ENCODE results near the gene AIM2.
"Not testable (repeated sequence)": the region's sequence is repeated elsewhere in the genome, so short reads cannot be mapped to it uniquely, and the experiment has no call there.

The AIM2 gene

GRCh38 chr1:159077120-159077961 lies 775 bp upstream of the AIM2 start:
- DNase-seq = no peak

GRCh38 chr1:159071970-159072582 lies 4.5 kb downstream of the AIM2 start:
- DNase-seq = peak; percentile 50

DNA sequence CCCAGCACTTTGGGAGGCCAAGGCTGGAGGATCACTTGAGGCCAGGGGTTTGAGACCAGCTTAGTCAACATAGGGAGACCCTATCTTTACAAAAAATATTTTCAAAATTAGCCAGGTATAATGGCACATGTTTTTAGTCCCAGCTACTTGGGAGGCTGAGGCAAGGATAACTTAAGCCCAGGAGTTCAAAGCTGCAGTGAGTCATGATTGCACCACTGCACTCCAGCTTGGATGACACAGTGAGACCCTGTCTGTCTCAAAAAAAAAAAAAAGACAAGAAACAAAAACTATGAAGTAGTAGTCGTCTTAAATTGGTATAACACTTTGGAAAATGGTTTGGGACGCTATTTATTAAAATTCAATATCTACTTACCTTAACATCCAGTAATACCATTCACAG lies 7.7 kb downstream of the AIM2 start:
- no peak for DNase-seq

- DNase-seq = no peak
These were observed 8.6 kb downstream of the AIM2 start for GRCh38 chr1:159067699-159068621.

- DNase-seq = no peak
These were observed 10.5 kb downstream of the AIM2 start for GRCh38 chr1:159066108-159066507.

DNA sequence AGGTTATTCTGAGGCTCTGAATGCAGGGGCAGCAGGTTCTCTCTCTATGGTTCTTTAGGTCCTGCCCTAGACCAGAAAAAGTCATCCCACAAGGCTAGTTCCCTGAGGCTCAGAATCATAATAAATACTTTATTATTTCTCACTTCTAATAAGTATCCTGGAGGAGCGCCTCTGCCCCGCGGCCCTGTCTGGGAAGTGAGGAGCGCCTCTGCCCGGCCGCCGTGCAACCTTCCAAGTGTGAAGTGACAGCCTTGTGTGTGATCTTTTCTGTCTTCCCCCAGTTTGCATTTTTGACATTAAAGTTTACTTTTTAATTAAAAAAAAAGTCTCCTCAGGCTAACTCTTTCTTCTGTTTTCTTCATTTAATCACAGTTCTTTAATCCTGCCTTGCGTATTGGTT lies 11.5 kb downstream of the AIM2 start:
- DNase-seq = no peak

DNA sequence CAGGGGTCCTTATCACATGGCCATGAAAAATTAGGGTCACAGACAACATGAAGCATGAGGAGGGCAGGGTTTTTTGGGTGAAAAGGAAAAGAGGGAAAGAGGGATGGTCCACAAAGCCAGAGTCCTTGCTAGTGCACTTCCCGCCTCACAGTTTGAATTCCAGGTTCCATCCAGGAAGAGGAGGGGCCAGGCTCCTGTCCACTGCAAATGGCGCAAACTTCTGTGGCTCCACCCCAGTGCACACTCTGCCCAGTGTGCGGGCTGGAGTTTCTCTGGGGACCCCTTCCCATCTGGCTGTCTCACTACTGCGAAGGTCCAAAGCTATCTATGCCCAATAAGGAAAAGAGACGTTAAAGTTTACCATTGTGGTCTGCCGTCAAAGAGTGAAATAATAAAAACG lies 17.8 kb downstream of the AIM2 start:
- no peak for DNase-seq

DNA sequence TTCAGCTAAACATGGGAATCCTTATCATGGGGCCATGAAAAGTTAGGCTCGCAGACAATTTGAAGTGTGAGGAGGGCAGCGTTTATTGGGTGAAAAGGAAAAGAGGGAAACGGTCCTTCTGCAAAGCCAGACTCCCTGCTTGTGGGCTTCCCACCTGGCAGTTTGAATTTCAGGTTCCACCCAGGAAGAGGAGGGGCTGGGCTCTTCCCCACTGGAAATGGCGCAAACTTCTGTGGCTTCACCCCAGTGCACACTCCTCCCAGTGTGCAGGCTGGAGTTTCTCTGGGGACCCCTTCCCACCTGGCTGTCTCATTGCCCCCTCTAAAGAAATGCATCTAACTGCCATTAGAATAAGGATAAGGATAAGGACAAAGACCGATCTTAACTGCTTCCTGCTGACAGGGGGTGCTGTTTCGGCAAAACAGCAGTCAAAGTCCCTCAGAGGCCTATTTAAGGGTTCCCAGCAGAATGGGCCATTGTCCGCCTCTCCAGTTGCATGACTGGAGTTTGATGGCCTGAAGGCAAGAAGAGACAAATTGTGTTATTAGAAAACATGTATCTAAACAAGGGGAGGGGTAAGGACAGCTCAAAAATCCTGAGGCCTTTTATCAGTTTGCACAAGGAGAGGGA lies 20.4 kb downstream of the AIM2 start:
- DNase-seq = no peak

DNA sequence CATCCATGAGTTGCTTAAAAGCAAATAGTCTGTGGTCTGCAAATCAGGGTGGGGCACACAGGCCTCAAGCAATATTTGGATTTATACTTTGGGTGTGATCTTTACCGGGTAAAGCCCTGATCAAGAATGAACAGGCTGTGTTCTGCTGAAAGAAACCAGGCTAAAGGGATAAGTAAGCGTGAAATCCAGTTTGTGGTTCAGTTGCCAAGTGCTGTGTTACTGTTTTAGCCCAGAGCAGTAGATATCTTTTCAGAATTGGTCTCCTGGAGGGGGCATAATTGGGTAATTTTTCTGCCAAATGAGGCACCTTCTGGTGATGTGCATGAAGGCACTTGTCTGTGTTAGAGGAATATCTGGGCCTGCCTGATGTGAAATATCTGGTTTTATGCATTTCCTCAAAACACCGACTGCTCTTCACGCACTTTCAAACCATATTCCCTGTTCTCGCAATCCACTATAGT lies 21.4 kb downstream of the AIM2 start:
- DNase-seq = no peak

GRCh38 chr1:159054427-159054826 lies 22.1 kb downstream of the AIM2 start:
- DNase-seq = no peak

- DNase-seq = no peak
These were observed 25.1 kb downstream of the AIM2 start for GRCh38 chr1:159051436-159051835.

- DNase-seq = not testable (repeated sequence)
These were observed 30.1 kb downstream of the AIM2 start for GRCh38 chr1:159046486-159046885.

DNA sequence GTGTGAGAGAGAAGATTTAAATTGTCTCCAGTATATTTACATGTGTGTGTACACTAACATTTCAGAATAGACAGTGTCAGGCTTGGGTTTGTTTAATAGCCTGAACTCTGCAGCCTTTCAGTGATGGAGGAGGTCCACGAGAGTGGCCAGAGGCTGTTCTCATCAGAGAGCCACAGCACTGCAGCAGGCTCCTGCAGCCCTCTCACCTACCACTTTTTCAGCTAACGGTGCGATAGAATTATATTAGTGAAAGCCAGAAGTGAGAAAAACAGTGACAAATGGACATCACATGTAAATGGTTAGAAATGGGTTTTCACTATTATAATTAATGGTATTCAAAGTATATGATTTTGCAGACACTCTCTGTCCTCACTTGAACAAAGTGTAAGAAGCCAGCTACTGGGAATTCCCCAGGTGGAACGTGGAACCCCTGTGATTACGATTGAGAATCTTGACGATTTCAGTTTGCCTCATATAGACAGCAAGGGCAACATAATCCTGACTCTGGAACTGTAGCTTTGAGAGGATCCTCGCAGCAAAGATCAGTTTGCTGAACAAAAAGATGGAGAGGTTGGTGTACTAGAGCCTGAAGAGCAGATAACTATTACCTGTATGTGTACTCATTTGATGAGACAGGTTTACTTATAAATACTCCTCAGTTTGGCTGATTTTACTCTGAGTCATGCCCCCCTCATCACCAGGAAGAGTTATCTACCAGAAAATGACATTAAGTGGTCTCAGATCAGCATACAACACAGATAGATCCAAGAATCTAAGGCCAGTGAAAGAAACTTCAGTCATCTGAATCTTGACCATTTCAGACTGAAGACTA lies 35.5 kb downstream of the AIM2 start:
- DNase-seq = no peak

DNA sequence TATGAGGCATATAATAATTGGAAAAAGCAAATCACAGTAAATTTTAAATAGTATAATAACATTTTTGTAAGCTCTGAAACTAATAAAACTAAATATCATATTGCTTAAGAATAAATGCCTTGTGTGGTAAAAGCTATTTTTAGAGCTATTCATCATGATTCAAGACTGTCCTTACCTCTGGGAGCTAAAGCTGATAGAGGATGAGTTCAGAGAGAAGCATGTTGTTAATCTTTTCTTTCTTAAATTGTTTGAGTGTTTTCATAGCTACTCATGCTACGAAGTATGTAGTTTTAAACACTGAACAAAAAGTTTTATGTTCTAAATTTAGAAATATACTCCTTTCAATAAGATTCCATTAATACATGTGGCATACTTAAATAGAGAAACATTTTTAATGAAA lies 36.4 kb downstream of the AIM2 start:
- no peak for DNase-seq

DNA sequence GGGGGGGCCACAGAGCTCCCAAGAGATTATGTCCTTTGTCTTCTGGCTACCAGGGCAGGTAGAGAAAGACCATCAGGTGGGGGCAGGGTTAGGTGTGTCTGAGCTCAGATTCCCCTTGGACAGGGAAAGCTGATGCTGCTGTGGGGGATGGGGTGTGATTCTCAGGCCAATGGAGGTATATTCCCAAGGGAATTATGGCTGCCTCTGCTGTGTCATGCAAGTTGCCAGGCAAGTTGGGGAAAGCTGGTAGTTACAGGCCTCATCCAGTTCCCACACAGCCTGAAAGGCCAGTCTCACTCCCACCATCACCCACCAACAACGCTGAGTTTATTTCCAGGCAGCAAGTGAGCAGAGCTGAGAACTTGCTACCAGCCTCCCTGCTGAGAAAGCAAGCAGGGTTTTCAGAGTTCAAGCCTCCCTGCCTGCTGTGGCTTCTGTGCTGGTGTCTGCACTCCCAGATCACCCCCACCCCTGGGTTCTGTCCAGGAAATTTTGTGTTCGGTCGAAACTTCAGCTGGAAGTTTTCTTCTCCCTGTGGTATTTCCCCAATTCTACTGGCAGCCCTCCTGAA lies 45.6 kb downstream of the AIM2 start:
- no peak for DNase-seq

GRCh38 chr1:159030311-159030710 lies 46.3 kb downstream of the AIM2 start:
- DNase-seq = no peak

DNA sequence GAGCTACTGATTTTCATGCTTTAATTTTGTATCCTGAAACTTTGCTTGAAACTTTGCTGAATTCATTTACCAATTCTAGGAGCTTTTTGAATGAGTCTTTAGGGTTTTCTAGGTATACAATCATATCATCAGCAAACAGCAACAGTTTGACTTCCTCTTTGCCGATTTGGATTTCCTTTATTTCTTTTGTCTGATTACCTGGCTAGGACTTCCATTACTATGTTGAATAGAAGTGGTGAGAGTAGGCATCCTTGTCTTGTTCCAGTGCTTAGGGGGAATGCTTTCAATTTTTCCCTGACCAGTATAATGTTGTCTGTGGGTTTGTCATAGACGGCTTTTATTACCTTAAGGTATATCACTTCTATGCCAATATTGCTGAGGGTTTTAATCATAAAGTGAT lies 49.7 kb downstream of the AIM2 start:
- not testable (repeated sequence) for DNase-seq

DNA sequence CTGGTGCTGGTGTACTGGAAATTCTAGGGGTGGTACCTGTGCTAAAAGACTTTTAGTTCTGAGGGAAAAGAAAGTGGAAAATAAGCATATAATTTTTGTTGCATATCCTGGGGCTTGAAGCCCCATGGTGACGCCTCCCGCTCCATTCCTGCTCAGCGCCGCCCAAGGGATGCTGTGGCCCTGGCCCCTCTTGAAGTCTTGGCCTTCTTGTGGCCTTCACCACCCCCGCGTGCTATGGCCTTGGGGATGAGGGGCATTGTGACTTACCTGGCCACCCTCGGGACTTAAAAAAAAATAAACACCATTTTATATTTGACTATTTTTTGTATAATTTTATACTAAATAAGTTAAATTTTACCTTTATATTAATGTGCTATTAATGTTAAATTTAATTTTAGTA lies 51.5 kb downstream of the AIM2 start:
- no peak for DNase-seq

DNA sequence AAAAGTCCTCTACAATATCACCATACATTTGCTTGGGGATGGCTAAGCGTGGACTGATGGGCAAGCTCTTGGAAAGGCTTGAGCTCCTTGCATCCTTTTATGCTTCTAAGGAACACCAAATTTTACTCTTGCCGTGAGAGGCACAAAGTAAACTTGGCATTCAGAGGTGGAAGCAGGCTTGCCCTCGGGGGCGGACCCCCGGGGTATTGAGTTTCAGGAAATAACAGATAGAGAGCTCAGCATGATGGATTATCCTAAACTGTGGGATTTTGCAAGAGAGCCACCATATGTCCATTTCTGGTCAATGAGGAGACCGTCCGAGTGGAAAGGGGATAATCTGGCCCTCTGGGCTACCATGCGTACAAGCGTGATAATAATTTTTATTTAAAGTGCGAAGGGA lies 52.8 kb downstream of the AIM2 start:
- no peak for DNase-seq

DNA sequence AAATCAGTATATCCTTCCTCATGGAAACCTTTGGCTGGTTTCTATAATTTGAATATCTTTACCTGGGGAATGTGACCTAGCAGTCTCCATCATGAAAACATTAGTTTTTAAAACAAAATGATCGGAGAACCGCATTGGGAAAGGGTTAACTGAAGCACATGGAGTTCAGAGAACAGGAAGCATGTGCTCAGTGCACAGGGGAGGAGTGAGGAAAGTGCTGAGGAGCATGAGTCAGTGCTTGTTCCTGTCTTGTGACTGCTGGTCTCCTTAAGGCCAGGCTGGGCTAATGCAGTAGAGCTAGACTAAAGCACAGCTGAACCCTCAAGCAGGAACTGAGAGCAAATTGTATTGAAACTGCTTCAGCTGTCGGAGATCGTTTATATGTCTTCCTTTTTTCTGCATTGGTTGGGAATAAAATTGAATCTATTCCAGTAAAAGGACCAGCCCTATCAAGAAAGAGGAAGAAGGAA lies 61.1 kb downstream of the AIM2 start:
- no peak for DNase-seq

- DNase-seq = no peak
These were observed 61.7 kb downstream of the AIM2 start for GRCh38 chr1:159014851-159015250.
